H1 (cell line): ENCODE measurements around the gene PTEN. TPM values are rescaled to one million over a fixed set of nuclear protein-coding genes. Genes with fewer than 3 reads are reported as not detected.

Experiments used
- NRF1 ChIP-seq: IDR thresholded peaks from 2 replicates; pipeline ENCODE4 v1.6.1; 2011; ENCODE audit warnings: mild to moderate bottlenecking, low read depth, low read length, improper control_type of control experiment
- polyA plus RNA-seq, 7 experiments: library from polyadenylated mRNA; depleted of rRNA in 3 of 7; stranded (reverse) in 5 of 7; unstranded in 2 of 7; fragments of >200 nt in 5 of 7; fragments of 200-250 nt in 2 of 7; gene quantifications; 1 replicate in 5 of 7; 2 replicates in 1 of 7; 4 replicates in 1 of 7; pipeline versions ENCODE4 v1.2.1 to v1.2.3, GENCODE V29; 2011 to 2013; ENCODE audit warnings: missing spikeins in 2 of 7, mixed read lengths in 2 of 7
- total RNA-seq: library from RNA; stranded (reverse); fragmentation: NEBNext Ultra II Directional; extraction: Animal tissue kit (Norgen Biotek cat#: 25700); gene quantifications from 2 replicates; pipeline ENCODE4 v1.2.1, GENCODE V29; 2021

The PTEN gene
- total and polyA plus RNA-seq, 2 of the 8 experiments (the other 6 are each of a cell fraction or from before 2014, with no cell fraction given), result 6.3 to 48.7 TPM

- TF ChIP-seq NRF1, result no peak
Measured at GRCh38 chr10:87816163-87816897, 47.1 kb upstream of the PTEN start (continued).
